HepG2 (cell line): Measurements from ENCODE around the gene ZNF414. TPM values are rescaled to one million over a fixed set of nuclear protein-coding genes. Genes with fewer than 3 reads are reported as not detected.

Experiments used
- FOSL1 ChIP-seq: sonication (generic); formaldehyde crosslinking; IDR thresholded peaks from 2 replicates; pipeline ENCODE4 v1.9.0; 2021; ENCODE audit warnings: missing genetic modification reagents, borderline replicate concordance
- GFI1 ChIP-seq: sonication (generic); formaldehyde crosslinking; IDR thresholded peaks from 2 replicates; pipeline ENCODE4 v1.5.0; 2020; ENCODE audit warnings: missing genetic modification reagents, mild to moderate bottlenecking, borderline replicate concordance
- HDAC1 ChIP-seq: sonication (generic); formaldehyde crosslinking; IDR thresholded peaks from 2 replicates; pipeline ENCODE4 v1.5.1; 2020; ENCODE audit warnings: mild to moderate bottlenecking, missing genetic modification reagents
- HMGXB3 ChIP-seq: sonication (generic); formaldehyde crosslinking; IDR thresholded peaks from 2 replicates; pipeline ENCODE4 v1.4.0; 2020; ENCODE audit warnings: missing genetic modification reagents, borderline replicate concordance
- HNF1B ChIP-seq: sonication (generic); formaldehyde crosslinking; IDR thresholded peaks from 2 replicates; pipeline ENCODE4 v1.5.1; 2020; ENCODE audit warnings: mild to moderate bottlenecking, moderate library complexity, missing genetic modification reagents
- KAT2B ChIP-seq: fragments of 150-350 bp; IDR thresholded peaks from 2 replicates; pipeline ENCODE4 v1.6.1; 2014; ENCODE audit warnings: low read depth, low read length, borderline replicate concordance
- MEIS1 ChIP-seq: sonication (generic); formaldehyde crosslinking; IDR thresholded peaks from 2 replicates; pipeline ENCODE4 v1.9.0; 2021; ENCODE audit warnings: mild to moderate bottlenecking, missing genetic modification reagents, moderate library complexity, borderline replicate concordance
- POLR2AphosphoS5 ChIP-seq: IDR thresholded peaks from 2 replicates; pipeline ENCODE4 v1.6.1; 2012; ENCODE audit warnings: low read depth, low read length
- SMYD3 ChIP-seq: sonication (generic); formaldehyde crosslinking; IDR thresholded peaks from 2 replicates; pipeline ENCODE4 v1.8.1; 2023; ENCODE audit warnings: mild to moderate bottlenecking, missing genetic modification reagents
- ZBTB10 ChIP-seq: sonication (generic); formaldehyde crosslinking; IDR thresholded peaks from 2 replicates; pipeline ENCODE4 v1.4.0; 2020; ENCODE audit warnings: missing genetic modification reagents, borderline replicate concordance
- ZBTB2 ChIP-seq: sonication (generic); formaldehyde crosslinking; IDR thresholded peaks from 2 replicates; pipeline ENCODE4 v1.8.0; 2022; ENCODE audit warnings: low read depth, missing genetic modification reagents
- ZNF264 ChIP-seq: sonication (generic); formaldehyde crosslinking; IDR thresholded peaks from 2 replicates; pipeline ENCODE4 v1.4.0; 2020; ENCODE audit warnings: missing genetic modification reagents
- ZNF274 ChIP-seq: sonication (generic); formaldehyde crosslinking; IDR thresholded peaks from 2 replicates; pipeline ENCODE4 v1.5.1; 2020; ENCODE audit warnings: mild to moderate bottlenecking, missing genetic modification reagents
- ZNF430 ChIP-seq: sonication (generic); formaldehyde crosslinking; IDR thresholded peaks from 2 replicates; pipeline ENCODE4 v1.9.0; 2021; ENCODE audit warnings: mild to moderate bottlenecking, missing genetic modification reagents
- polyA plus RNA-seq, 8 experiments: library from polyadenylated mRNA; depleted of rRNA in 3 of 8; stranded (reverse) in 7 of 8; unstranded in 1 of 8; fragments of >200 nt; fragmentation: Illumina TruSeq in 4 of 8; extraction: Trizol in 4 of 8; gene quantifications; 2 replicates each; pipeline versions ENCODE4 v1.2.1 to v1.2.3, GENCODE V29; 2011 to 2016; ENCODE audit warnings: low read depth in 4 of 8, missing spikeins in 1 of 8, mixed read lengths in 1 of 8; ENCODE audit not compliant: insufficient read depth in 1 of 8
- total RNA-seq, 5 experiments: library from RNA; depleted of rRNA; stranded (reverse); fragments of >200 nt; fragmentation: Illumina TruSeq; extraction: Trizol; gene quantifications; 2 replicates each; pipeline ENCODE4 v1.2.3, GENCODE V29; 2016; ENCODE audit warnings: low read depth in 1 of 5
- TF ChIP-seq, protein P1 (sequence below): sonication (generic); formaldehyde crosslinking; IDR thresholded peaks from 2 replicates; pipeline ENCODE4 v1.4.0; 2020; ENCODE audit warnings: mild to moderate bottlenecking, missing genetic modification reagents
- TF ChIP-seq, protein P2 (sequence below): sonication (generic); formaldehyde crosslinking; IDR thresholded peaks from 2 replicates; pipeline ENCODE4 v1.5.1; 2020; ENCODE audit warnings: missing genetic modification reagents, mild to moderate bottlenecking, borderline replicate concordance

ZNF414 gene
- total and polyA plus RNA-seq, 2 of the 13 experiments (the other 11 are each of a cell fraction or from before 2014, with no cell fraction given): 2.5 to 4.0 TPM

GRCh38 chr19:8505680-8506401 lies 8.1 kb downstream of the ZNF414 start (continued):
- TF ChIP-seq HNF1B (CRISPR knock-in tag): 0 out of 2 replicates have a peak, but pooled peaks have one; percentile 58
- no peak for TF ChIP-seq ZBTB2 (CRISPR knock-in tag)
- TF ChIP-seq HDAC1 (CRISPR knock-in tag): peak; percentile 78
- TF ChIP-seq POLR2AphosphoS5: no peak
- TF ChIP-seq, protein P1, sequence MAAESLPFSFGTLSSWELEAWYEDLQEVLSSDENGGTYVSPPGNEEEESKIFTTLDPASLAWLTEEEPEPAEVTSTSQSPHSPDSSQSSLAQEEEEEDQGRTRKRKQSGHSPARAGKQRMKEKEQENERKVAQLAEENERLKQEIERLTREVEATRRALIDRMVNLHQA (CRISPR knock-in tag): no peak
- 0 out of 2 replicates have a peak, but pooled peaks have one; percentile 12 for TF ChIP-seq ZBTB10 (CRISPR knock-in tag)
- TF ChIP-seq, protein P2, sequence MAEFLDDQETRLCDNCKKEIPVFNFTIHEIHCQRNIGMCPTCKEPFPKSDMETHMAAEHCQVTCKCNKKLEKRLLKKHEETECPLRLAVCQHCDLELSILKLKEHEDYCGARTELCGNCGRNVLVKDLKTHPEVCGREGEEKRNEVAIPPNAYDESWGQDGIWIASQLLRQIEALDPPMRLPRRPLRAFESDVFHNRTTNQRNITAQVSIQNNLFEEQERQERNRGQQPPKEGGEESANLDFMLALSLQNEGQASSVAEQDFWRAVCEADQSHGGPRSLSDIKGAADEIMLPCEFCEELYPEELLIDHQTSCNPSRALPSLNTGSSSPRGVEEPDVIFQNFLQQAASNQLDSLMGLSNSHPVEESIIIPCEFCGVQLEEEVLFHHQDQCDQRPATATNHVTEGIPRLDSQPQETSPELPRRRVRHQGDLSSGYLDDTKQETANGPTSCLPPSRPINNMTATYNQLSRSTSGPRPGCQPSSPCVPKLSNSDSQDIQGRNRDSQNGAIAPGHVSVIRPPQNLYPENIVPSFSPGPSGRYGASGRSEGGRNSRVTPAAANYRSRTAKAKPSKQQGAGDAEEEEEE (CRISPR knock-in tag): no peak
- TF ChIP-seq FOSL1 (CRISPR knock-in tag): no peak
- no peak for TF ChIP-seq MEIS1 (CRISPR knock-in tag)
- peak; percentile 40 for TF ChIP-seq ZNF430 (CRISPR knock-in tag)
- TF ChIP-seq KAT2B: no peak
- TF ChIP-seq ZNF274 (CRISPR knock-in tag): no peak
- no peak for TF ChIP-seq HMGXB3 (CRISPR knock-in tag)
- no peak for TF ChIP-seq SMYD3
- 0 out of 2 replicates have a peak, but pooled peaks have one; percentile 21 for TF ChIP-seq ZNF264 (CRISPR knock-in tag)
- no peak for TF ChIP-seq GFI1
